GM18868 (cell line): Measurements from ENCODE around the gene PNCK.

Experiments
- ATAC-seq: cut with Tn5 transposase; IDR thresholded peaks from one replicate; pipeline ENCODE4 v1.9.1; 2021; ENCODE audit warnings: mild to moderate bottlenecking, moderate library complexity; ENCODE audit not compliant: unreplicated experiment

The PNCK gene

DNA sequence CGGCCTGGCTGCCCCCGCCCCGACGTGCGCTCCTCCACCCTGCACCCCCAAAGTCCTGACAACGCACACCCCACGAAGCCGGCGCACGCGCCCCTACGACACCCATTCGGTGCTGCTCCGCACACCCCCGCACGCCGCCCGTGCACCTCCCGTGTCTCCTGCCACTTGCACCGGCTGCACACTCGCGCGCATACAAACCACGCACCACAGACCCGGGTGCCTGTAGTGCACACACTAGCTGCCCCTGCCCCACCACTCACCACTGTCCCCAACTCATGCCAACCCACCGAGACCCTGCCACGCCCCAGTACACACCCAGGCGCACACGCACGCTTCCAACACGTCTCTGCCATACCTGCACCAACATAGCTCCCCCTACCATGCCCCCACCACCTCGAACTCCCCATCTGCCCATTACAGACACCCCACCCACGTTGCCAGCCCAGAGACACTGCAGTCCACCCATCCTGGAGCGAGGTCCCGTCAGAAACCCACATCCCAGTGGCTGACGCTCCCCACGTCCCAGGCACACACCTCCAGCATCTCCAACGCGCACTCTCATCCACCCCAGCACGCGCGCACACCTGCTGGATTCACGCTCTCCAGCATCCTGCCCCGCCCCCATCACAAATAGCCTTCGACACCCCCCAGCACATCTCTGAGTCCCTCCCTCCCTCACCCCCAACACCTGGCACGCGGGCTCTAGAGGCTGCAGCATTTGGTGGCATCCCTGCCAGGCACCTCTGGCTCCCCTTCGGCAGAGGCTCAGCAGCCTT, 30.8 kb downstream of the PNCK start:
- ATAC-seq: no peak

DNA sequence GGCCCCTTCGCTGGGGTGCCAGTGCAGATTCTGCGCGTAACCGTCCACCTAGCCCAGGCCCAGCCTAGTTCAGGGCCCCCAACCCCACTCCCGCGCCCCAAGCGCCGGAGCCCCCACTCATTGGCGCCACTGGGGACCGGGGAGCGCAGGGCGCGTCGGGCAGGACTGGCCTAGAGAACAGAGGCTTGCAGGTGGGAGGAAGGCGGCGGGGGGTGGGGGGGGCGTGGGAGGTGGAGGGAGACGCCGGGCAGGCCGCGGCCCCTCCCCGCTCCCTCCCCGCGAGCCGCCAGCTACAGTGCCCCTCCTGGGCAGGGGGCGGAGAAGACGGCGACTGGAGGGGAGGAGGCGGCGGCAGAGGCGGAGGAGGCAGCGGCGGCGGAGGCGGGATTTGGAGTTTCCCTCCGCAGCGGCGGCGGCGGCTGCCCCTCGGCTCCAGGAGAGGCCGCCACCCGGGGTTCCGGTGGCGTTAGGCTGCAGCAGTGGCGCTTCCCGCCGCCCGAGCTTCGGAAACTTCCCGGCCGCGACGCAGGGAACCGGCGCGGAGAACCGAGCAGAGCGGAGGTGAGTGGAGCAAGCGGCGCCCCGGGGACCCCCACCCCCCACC, 31.5 kb downstream of the PNCK start:
- ATAC-seq: no peak

- no peak for ATAC-seq
These were observed 32.0 kb downstream of the PNCK start for GRCh38 chrX:153641627-153642026.

DNA sequence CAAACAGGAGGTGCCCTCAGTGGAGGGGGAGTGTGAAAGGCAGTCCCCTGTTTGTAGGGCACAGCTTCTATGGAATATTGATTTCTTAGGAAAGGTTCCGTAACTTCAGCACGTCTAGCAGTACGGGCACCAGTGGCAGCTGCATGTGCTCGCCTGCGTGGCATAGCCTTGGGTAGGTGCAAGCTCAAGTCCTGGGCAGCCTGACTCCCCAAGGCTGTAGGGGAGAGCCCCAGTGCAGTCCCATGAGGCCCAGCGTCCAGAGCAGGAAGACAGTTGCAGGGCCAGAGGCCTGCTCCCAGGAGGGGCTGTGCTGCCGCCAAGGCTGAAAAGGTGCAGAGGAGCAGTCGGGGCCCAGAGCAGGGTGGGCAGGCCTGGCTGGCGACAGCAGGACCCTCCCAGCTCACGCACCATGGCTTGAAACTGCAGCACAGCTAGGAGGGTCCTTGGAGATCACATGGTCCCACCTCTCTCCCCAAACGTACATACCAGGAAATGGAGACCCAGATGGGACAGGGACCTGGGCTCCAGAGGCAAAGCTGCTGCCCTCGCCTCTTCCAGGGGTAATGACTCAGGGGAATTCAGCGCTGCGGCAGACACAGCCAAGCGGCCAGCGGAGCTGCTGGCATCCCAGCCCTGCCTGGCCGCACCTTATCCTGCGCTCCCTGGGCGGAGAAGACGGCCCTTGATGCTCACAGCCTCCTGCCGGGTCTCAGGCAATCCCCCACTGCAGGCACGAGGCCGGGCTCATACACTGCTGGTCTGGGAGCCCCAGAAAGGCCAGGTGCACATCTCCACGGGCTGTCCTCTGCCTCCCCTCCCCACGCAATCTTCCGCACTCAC, 32.7 kb downstream of the PNCK start:
- ATAC-seq: no peak

DNA sequence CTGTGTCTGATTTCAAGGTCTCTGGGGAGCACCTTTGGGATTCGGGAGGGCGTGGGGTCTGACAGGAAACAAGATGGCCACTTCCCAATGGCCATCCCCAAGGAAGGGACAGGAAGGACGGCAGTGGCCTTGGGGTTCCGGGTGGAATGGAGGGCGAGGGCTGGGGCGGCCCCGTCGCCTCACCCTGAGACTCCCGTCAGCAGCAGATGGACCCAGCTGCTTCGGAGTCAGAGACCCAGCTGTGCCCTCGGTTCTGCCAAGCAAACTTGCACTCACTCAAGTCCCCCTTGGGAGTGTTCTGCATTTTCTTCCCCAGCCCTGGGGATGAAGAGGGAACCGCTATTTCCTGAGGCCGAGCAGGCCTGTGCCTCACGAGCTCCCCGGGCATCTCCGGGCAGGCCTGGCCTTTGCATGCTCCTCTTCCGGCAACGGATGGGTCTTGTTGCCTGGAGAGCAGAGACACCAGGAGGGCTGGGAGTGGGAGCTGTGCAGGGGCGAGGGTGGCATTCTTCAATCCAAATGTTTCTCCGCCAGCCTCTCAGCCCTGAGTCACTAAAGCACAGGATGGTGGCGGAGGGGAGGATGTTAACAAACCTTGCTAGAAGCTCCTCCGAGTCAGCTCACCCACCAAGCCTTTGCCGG, 33.4 kb downstream of the PNCK start:
- no peak for ATAC-seq

DNA sequence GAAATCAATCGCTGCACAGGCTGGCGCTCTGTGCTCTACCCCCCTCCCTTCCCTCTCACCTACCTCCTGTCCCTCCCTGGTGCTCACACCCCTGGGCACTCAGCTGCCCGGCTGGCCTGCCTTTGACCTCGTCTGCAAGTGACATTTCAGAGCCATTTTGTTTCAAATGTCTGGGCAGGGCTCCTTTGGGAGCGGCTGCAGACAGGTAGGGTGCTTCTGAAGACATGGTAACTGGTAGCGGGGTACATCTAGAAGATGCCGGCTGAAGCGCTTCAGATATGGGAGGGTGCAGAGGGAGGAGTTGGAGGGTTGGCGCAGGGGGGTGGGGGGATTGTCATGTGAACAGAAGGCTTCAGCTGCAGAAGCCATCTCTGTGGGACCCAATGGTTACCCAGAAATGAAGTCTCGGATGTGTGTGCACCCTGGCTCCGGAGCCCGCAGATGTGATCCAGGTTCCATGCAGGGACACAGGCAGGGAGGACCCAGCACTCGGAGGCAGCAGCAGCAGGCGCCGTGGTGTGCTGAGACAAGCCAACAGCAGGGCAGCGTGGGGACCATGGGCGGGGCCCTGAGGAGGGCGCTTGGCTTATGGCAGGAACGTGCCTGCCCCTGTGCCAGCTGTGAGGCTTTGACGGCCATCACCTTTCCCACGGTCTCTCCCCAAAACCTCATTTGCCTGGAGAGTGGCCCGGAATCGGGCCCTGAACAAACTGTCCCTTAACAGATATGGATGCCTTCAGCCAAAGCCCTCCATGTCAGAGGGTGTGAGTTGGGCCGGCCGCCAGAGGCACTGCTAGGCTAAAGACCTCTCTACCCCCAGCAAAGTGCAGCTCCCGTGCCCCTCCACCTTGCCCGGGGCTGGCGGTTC, 34.2 kb downstream of the PNCK start:
- no peak for ATAC-seq

GRCh38 chrX:153638436-153639176, 35.0 kb downstream of the PNCK start:
- ATAC-seq: no peak

DNA sequence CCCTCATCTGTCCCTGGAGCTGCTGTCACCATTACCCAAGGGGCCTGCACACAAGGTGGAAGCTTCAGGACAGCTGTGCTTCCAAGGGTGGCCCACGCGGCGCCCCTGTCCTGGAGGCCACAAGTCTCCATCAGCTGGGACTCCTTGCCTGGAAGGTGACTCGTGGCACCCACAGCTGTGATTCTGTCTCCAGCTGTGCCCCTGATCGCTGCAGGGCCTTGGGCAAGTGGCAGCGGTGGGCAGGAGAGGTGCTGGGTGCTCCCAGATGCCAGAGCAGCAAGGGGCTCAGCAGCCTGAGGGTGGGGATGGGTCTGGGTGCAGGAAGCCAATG, 35.6 kb downstream of the PNCK start:
- ATAC-seq: no peak

GRCh38 chrX:153637121-153638040, 36.2 kb downstream of the PNCK start:
- no peak for ATAC-seq

DNA sequence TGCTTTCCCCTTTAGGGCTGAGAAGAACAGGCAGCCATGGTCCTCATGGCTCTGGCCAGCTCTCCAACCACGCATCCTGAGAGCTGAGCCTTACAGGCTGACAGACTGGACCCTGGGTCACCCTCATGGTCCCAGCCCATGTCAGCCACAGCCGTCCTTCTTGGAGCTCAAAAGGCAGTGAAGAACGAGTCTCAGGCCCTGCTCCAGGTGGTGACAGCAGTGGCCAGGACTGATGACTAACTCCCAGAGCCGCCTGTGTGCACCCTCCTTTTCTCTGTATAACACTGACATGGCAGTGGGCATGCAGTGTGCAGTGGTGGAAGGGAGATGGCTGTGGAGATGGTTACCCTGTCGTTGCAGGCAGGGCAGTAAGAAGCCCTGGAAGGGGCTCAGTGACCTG, 36.9 kb downstream of the PNCK start:
- ATAC-seq: no peak

GRCh38 chrX:153635788-153636668, 37.6 kb downstream of the PNCK start:
- ATAC-seq: peak; percentile 49

DNA sequence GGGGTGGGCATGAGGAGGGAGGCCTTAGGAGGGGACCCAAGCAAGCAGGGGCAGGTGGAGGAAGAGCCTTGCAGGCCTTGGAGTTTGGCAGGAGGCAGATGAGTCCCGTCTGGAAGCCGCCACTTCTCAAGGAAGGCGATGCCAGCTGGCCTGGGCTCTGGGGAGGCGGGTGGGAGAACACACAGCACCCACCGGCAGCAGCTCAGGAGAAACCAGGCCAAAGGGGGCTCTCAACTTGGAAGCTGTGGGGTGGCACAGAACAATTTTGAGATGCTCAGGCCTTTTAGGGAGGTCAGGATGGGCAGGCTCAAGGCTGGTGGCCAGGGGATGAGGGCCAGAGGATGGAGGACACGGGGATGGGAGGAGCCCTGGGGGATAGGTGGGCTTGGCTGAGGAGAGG, 38.2 kb downstream of the PNCK start:
- ATAC-seq: no peak

DNA sequence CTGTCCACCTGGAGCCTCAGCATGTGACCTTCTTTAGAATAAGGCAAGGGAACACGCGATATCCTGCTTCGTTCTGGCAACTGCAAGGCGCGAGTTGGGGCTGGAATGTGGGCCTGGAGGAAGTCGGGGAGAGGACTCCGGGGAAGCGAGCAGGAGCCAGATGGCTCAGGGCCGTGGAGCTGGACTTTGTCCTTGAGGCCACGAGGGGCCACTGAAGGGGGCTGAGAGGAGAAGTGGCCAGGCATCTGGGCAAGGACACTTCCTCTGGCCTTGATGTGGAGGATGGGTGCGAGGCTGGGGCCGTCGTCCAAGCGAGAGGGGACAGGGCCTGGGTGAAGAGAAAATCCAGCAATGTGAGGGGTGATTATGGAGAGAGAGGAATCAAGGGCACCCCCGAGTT, 38.8 kb downstream of the PNCK start:
- no peak for ATAC-seq

GRCh38 chrX:153634236-153634635, 39.4 kb downstream of the PNCK start:
- no peak for ATAC-seq

GRCh38 chrX:153633607-153634180, 39.9 kb downstream of the PNCK start:
- ATAC-seq: no peak

- ATAC-seq: no peak
These were observed 40.6 kb downstream of the PNCK start for GRCh38 chrX:153633048-153633447.

GRCh38 chrX:153632595-153632946, 41.0 kb downstream of the PNCK start:
- no peak for ATAC-seq
